GM20000 (cell line): ENCODE measurements around the gene ATP11A.

Source experiments
- DNase-seq: peaks from one replicate; pipeline ENCODE4 v3.0.0; 2012; ENCODE audit warnings: low spot score
- TF ChIP-seq, protein P1 (sequence below): IDR thresholded peaks from 2 replicates; pipeline ENCODE4 v1.5.1; 2012; ENCODE audit warnings: mild to moderate bottlenecking, control low read depth; ENCODE audit errors: extremely low read depth, missing control alignments

ATP11A gene

DNA sequence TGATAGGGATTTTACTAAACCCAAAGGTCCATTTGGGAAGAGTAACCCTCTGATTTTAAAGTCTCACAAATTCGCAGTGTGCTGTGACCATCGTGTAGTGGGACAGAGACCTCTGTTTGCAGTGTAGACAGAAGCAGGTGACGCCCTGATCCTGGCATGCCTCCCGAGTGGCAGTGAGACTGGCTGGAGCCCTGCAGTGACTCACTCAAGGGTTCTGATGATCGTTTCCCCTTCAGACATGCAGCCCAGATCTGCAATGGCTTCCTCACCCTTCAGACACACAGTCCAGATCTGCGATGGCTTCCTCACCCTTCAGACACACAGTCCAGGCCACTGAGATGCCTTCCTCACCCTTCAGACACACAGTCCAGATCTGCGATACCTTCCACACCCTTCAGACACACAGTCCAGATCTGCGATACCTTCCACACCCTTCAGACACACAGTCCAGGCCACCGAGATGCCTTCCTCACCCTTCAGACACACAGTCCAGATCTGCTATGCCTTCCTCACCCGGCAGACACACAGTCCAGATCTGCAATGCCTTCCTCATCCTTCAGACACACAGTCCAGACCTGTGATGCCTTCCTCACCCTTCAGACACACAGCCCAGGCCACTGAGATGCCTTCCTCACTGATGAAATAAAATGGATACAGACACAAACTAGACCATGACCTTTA lies 125.2 kb downstream of the ATP11A start:
- TF ChIP-seq, protein P1, sequence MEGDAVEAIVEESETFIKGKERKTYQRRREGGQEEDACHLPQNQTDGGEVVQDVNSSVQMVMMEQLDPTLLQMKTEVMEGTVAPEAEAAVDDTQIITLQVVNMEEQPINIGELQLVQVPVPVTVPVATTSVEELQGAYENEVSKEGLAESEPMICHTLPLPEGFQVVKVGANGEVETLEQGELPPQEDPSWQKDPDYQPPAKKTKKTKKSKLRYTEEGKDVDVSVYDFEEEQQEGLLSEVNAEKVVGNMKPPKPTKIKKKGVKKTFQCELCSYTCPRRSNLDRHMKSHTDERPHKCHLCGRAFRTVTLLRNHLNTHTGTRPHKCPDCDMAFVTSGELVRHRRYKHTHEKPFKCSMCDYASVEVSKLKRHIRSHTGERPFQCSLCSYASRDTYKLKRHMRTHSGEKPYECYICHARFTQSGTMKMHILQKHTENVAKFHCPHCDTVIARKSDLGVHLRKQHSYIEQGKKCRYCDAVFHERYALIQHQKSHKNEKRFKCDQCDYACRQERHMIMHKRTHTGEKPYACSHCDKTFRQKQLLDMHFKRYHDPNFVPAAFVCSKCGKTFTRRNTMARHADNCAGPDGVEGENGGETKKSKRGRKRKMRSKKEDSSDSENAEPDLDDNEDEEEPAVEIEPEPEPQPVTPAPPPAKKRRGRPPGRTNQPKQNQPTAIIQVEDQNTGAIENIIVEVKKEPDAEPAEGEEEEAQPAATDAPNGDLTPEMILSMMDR, result no peak
- DNase-seq, result no peak

DNA sequence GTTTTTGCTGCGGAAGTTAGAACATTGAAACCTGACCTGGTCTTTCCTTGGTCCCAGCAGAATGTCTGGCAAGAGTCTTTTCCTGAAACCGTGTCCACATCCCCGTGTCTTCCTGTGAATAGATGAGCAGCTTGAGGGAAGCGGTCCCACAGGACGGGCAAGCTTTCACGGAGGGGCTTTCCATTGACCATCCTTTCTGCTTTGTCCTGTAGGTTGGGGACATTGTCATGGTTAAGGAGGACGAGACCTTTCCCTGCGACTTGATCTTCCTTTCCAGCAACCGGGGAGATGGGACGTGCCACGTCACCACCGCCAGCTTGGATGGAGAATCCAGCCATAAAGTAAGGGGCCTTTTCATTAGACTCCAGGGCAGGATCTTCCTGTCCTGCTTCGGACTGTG lies 126.0 kb downstream of the ATP11A start:
- TF ChIP-seq, protein P1, result no peak
- no peak for DNase-seq

DNA sequence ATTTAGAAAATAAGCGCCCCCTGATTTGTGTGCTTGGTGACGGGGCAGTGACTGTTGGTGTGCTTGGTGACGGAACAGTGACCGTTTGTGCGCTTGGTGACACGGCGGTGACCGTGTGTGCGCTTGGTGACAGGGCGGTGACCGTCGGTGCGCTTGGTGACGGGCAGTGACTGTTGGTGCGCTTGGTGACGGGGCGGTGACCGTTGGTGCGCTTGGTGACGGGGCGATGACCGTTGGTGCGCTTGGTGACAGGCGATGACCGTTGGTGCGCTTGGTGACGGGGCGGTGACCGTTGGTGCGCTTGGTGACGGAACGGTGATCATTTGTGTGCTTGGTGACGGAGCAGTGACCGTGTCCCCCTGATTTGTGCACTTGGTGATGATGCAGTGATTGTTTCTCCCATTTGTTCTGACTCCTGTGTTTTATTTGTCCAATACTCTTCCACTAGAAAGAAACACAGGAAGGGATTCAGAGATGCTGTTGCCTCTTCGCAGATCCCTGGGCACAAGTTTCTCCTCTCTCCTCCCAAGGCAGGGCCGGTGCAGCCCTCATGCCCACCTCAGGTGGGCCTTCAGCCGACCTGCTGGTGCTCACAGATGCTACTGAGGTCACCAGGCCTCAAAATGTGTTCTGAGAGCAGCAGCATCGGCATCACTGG lies 128.3 kb downstream of the ATP11A start:
- no peak for DNase-seq
- TF ChIP-seq, protein P1, result no peak

DNA sequence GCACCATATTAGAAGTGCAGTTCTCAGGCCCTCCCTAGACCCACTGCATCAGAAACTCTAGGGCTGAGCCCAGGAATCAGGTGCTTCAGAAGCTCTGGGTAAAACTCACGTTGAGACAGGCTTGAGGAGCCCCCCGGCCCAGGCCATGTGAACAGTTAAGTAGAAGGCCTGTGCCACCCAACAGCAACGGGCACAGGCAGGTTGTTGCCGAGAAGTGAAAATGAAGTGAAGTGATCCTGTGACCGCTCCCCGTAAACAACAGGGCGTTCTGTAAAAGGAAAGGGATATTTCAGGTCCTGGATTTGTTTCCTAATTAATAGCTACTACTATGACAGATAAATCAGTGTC lies 128.8 kb downstream of the ATP11A start:
- TF ChIP-seq, protein P1, result no peak
- no peak for DNase-seq

DNA sequence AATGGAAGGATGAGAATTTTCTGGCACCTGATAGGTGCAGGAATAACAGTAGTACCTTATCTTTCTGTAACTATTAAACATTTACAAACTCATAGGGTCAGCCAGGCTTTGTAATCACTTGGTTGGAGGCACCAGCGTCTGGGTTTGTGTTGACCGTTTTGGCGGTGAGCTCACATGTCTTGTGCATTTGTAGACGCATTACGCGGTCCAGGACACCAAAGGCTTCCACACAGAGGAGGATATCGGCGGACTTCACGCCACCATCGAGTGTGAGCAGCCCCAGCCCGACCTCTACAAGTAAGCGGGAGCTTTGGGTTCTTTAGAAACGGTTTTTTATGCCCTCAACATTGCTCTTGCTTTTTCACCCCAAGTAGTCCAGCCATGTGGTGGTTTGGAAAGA lies 129.3 kb downstream of the ATP11A start:
- TF ChIP-seq, protein P1, result no peak
- no peak for DNase-seq

DNA sequence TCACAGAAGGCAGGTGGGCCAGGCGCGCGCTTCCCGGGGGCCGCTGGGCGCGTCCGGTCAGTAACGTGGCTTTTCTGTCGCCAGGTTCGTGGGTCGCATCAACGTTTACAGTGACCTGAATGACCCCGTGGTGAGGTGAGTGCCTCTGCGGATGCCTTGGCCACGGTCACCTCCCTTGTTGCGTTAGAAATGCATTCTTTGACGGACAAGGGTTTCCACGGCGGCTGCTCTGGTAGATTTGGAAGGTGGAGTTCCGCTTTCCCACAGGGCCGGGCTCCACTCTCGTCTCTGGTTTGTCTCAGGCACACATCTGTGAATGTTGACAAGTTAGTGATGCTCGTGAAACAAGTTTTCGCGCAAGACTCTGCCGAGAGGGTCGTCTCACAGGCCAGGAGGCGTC lies 130.0 kb downstream of the ATP11A start:
- TF ChIP-seq, protein P1, result no peak
- DNase-seq, result no peak

DNA sequence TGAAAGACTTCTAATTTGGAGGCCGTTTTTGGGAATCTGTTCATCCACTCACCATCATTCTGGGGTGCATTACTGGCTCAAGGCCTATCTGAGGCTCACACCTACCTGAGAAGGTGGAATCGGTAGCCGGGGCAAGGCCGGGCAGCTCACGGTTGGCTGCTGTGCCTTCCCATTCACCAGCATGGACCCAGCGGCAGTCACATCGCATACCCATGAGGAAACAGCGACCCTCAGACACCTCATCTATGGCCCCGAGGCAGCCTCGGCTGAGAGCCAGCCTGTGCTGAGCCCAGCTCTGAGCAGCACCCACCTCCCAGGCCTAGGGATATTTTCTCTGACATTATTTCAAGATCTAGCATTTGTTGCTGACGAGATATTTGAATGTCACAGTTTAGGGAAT lies 130.5 kb downstream of the ATP11A start:
- TF ChIP-seq, protein P1, result no peak
- DNase-seq, result no peak
